BE2C (cell line): ENCODE measurements around the gene TAS2R16.

Experiments
- DNase-seq: peaks from one replicate; pipeline ENCODE4 v3.0.0-alpha.2; 2020
- H3K27me3 ChIP-seq: fragments of 250-450 bp; sonication (Bioruptor Pico); 2 replicates; pipeline ENCODE4 v1.5.1; 2020; ENCODE audit warnings: mild to moderate bottlenecking
- H3K36me3 ChIP-seq: fragments of 250-450 bp; sonication (Bioruptor Pico); 2 replicates; pipeline ENCODE4 v1.5.1; 2020; ENCODE audit warnings: mild to moderate bottlenecking
- H3K4me1 ChIP-seq: fragments of 250-450 bp; sonication (Bioruptor Pico); 2 replicates; pipeline ENCODE4 v1.5.1; 2020
- H3K4me3 ChIP-seq: 2 replicates; pipeline ENCODE4 v1.5.1; 2011; ENCODE audit warnings: low read depth, low read length
- H3K9me3 ChIP-seq: fragments of 250-450 bp; sonication (Bioruptor Pico); 2 replicates; pipeline ENCODE4 v1.5.1; 2020
- CTCF ChIP-seq: IDR thresholded peaks from 2 replicates; pipeline ENCODE4 v1.5.1; 2012; ENCODE audit warnings: mild to moderate bottlenecking, low read depth, low read length

The TAS2R16 gene

GRCh38 chr7:122987463-122987862 lies 8.0 kb downstream of the TAS2R16 start:
- no peak for DNase-seq
- no peak for TF ChIP-seq CTCF
- no peak overlapping the region for H3K4me3 ChIP-seq
- H3K9me3 ChIP-seq = no peaks in the 10 kb centered on the region
- no peaks in the 10 kb centered on the region for H3K4me1 ChIP-seq
- H3K36me3 ChIP-seq = no peaks in the 10 kb centered on the region
- no peaks in the 10 kb centered on the region; the same call in 1 of the 2 replicates for H3K27me3 ChIP-seq

DNA sequence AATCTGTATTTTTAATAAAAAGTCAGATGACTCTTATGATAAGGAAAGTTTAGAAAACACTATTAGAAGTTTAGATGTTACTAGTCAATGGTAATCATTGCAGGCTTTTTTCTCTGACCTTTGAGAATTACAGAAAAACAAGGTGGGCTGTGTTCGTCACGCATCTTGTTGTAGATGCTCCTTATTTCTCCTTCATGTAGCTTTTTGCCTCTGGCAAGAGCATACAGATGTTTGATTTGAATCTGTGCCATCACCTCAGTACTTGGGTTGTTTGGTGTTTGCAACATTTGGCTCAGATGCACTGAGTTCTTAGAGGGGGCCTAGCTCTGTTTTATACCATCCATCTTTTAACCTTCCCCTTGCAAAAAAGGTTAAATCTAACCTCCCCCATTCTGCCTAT lies 11.5 kb downstream of the TAS2R16 start:
- no peak for DNase-seq
- Histone ChIP-seq H3K9me3 (no peaks in the 10 kb centered on the region), H3K36me3 (no peaks in the 10 kb centered on the region), H3K4me1 (no peaks in the 10 kb centered on the region), H3K4me3 (no peak overlapping the region), H3K27me3 (no peaks in the 10 kb centered on the region; the same call in 1 of the 2 replicates)
- no peak for TF ChIP-seq CTCF

GRCh38 chr7:122983261-122983660 lies 12.2 kb downstream of the TAS2R16 start:
- H3K4me1 ChIP-seq = no peaks in the 10 kb centered on the region
- no peaks in the 10 kb centered on the region; the same call in 1 of the 2 replicates for H3K27me3 ChIP-seq
- no peak for TF ChIP-seq CTCF
- H3K36me3 ChIP-seq = no peaks in the 10 kb centered on the region
- H3K9me3 ChIP-seq = no peaks in the 10 kb centered on the region
- DNase-seq = no peak
- no peak overlapping the region for H3K4me3 ChIP-seq

GRCh38 chr7:122975341-122975740 lies 20.2 kb downstream of the TAS2R16 start:
- Histone ChIP-seq H3K4me1 (no peaks in the 10 kb centered on the region), H3K36me3 (no peaks in the 10 kb centered on the region), H3K4me3 (no peak overlapping the region), H3K27me3 (no peaks in the 10 kb centered on the region), H3K9me3 (no peaks in the 10 kb centered on the region)
- DNase-seq = no peak
- TF ChIP-seq CTCF = no peak

- H3K27me3 ChIP-seq = no peaks in the 10 kb centered on the region
- no peak overlapping the region for H3K4me3 ChIP-seq
- H3K9me3 ChIP-seq = no peaks in the 10 kb centered on the region
- DNase-seq = no peak
- H3K4me1 ChIP-seq = no peaks in the 10 kb centered on the region
- TF ChIP-seq CTCF = no peak
- no peaks in the 10 kb centered on the region for H3K36me3 ChIP-seq
Observed at GRCh38 chr7:122974229-122974628, 21.3 kb downstream of the TAS2R16 start.

DNA sequence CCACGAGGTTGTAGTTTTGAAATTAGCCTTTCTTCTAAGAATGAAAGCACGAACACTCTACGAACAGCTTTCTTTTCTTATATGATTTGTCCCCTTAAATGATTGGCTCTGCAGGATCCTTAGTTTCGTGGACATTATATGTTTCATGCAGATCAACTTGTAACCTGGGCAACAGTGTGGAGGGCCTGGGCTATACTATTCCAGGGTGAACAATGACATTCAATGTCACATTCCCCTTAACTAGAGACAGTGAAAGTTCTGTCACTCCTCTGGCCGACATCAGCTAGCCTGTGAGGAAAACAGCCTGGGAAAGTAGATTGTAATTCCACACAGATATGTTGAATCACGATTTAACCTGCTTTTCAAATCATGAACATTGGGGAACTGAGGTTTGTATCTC lies 23.4 kb downstream of the TAS2R16 start:
- Histone ChIP-seq H3K36me3 (no peaks in the 10 kb centered on the region), H3K4me1 (no peaks in the 10 kb centered on the region), H3K4me3 (no peak overlapping the region), H3K9me3 (no peaks in the 10 kb centered on the region), H3K27me3 (no peaks in the 10 kb centered on the region)
- DNase-seq = no peak
- no peak for TF ChIP-seq CTCF
